OCI-LY1 (cell line): ENCODE data around the gene SOCS6.

ENCODE experiments used
- CTCF ChIP-seq: fragments of 200-600 bp; sonication (generic), shearing (Covaris generic); IDR thresholded peaks from 2 replicates; pipeline ENCODE4 v1.5.1; 2017; ENCODE audit warnings: mild to moderate bottlenecking, antibody characterized with exemption, low read length, moderate library complexity, mixed read lengths
- EZH2 ChIP-seq: fragments of 200-600 bp; sonication (generic), shearing (Covaris generic); IDR thresholded peaks from 2 replicates; pipeline ENCODE4 v1.8.0; 2017; ENCODE audit warnings: borderline replicate concordance, mixed run types, mild to moderate bottlenecking, antibody characterized with exemption, low read length, moderate library complexity, mixed read lengths

GRCh38 chr18:70326255-70326654 is 37.4 kb downstream of the SOCS6 start:
- TF ChIP-seq CTCF (no peak), EZH2 (no peak)
